ENCODE measurements around the gene ATF6B. TPM values are rescaled to one million over a fixed set of nuclear protein-coding genes. Genes with fewer than 3 reads are reported as not detected.

ATF6B gene
- total RNA-seq, 2 donors from 2014 or later, result 54.5 to 60.3 TPM

DNA sequence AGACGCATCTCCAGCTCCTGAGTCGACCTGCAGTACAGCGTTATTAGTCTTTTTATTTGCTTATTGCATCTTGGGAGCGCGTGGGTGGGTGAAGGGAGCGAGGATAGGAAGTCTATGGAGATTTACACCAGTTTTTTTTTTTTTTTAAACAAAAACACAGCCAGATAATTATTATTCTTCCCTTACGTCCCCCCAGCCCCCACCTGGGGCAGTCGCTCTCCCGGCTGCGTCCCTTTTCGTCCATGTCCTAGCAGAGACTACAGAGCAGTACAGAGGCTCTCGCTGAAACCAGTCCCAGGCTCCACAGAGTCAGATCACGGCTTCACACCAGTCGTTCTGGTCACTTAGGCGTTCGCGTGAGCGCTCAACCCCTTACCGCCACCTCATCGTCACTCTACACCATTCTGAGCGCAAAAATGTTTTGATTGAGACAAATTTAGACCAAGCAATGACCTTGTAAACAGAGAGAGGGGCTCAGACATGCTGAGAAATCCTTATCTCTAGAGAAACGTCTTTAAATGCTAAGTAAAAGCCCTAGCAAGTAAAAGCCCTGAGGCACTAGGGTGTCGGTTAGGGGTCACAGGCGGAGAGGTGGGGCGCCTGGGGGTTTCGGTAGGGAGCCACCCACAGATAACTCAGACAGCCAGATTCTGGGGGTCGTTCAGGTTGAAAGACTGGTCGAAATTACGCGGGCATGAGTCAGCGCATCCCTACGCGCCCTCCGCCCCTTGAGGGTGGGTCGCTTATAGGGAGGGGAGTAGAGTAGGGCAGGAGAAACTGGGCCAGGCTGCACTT, 24.9 kb upstream of the ATF6B start:
- peaks cover 10% of the 10 kb centered on the region for H3K9me3 ChIP-seq (ENCODE audit: control insufficient read depth, low read length)
- peak overlapping the region; percentile 94 for H3K9ac ChIP-seq (ENCODE audit: extremely low read depth, low read length, poor library complexity, severe bottlenecking)
- H3K27me3 Mint-ChIP-seq (ENCODE audit: insufficient read depth), result peaks cover 32% of the 10 kb centered on the region
- WGBS, 2 experiments (ENCODE audit: insufficient coverage in 1 of 2, insufficient read length in 1 of 2), result 2 to 9% methylated on average over 22 to 35 of the region's 35 CpGs
- H3K27ac ChIP-seq (ENCODE audit: low read depth, low read length), result peak overlapping the region; percentile 77
- H3K4me1 Mint-ChIP-seq, result peaks cover 38% of the 10 kb centered on the region
- peaks cover 11% of the 10 kb centered on the region for H3K4me1 ChIP-seq (ENCODE audit: control insufficient read depth, insufficient read depth, low read length)
- no peaks in the 10 kb centered on the region for H3K27me3 ChIP-seq (ENCODE audit: control insufficient read depth, insufficient read depth, low read length, poor library complexity, severe bottlenecking)
- DNase-seq, result peak; percentile 90
- H3K4me3 Mint-ChIP-seq, result peak overlapping the region; percentile 97
- H3K36me3 ChIP-seq (ENCODE audit: control insufficient read depth, insufficient read depth, low read length), result peaks cover 25% of the 10 kb centered on the region
- TF ChIP-seq CTCF (conservative IDR thresholded peaks at IDR 0.05), result no peak
- H3K4me3 ChIP-seq (ENCODE audit: low read length), result peak overlapping the region; percentile 98
- peak overlapping the region; percentile 98 for H3K27ac Mint-ChIP-seq
- H3K9me3 Mint-ChIP-seq, result peaks cover 7% of the 10 kb centered on the region
- peaks cover 26% of the 10 kb centered on the region for H3K36me3 Mint-ChIP-seq (ENCODE audit: low read depth)

- WGBS, 2 experiments (ENCODE audit: insufficient coverage in 1 of 2, insufficient read length in 1 of 2), result 32 to 33% methylated on average over 3 to 13 of the region's 24 CpGs
- H3K36me3 Mint-ChIP-seq (ENCODE audit: low read depth), result peaks cover 18% of the 10 kb centered on the region
These were observed 24.1 kb upstream of the ATF6B start, which contains the start of gene PRRT1 for GRCh38 chr6:32151863-32152768. Gene PRRT1 (minus strand): TSS chr6:32151939. CDS start chr6:32151827, 112 bp downstream.

More at GRCh38 chr6:32151863-32152768, 24.1 kb upstream of the ATF6B start, which contains the start of gene PRRT1:
- Histone ChIP-seq H3K27ac (ENCODE audit: low read depth, low read length) (no peak within 1 kb of the TSS), H3K9me3 (ENCODE audit: control insufficient read depth, low read length) (peaks cover 1% of the 10 kb centered on the region), H3K4me3 (ENCODE audit: low read length) (peak within 1 kb of the TSS; percentile 98), H3K4me1 (ENCODE audit: control insufficient read depth, insufficient read depth, low read length) (peaks cover 11% of the 10 kb centered on the region), H3K36me3 (ENCODE audit: control insufficient read depth, insufficient read depth, low read length) (peaks cover 17% of the 10 kb centered on the region), H3K9ac (ENCODE audit: extremely low read depth, low read length, poor library complexity, severe bottlenecking) (peak within 1 kb of the TSS; percentile 94), H3K27me3 (ENCODE audit: control insufficient read depth, insufficient read depth, low read length, poor library complexity, severe bottlenecking) (no peaks in the 10 kb centered on the region)
- DNase-seq, result peak; percentile 67
- TF ChIP-seq CTCF (conservative IDR thresholded peaks at IDR 0.05), result no peak
- Mint-ChIP-seq H3K9me3 (no peaks in the 10 kb centered on the region), H3K27ac (peak within 1 kb of the TSS; percentile 98), H3K27me3 (ENCODE audit: insufficient read depth) (peaks cover 32% of the 10 kb centered on the region), H3K4me3 (peak within 1 kb of the TSS; percentile 97), H3K4me1 (peaks cover 45% of the 10 kb centered on the region)
